Esophagus squamous epithelium (tissue), 4 donors: ENCODE results near the gene CLUH.

Experiments used
- CTCF ChIP-seq, 6 experiments: fragments of 450-650 bp in 4 of 6; fragments of 200-600 bp in 2 of 6; sonication (generic) in 2 of 6; IDR thresholded peaks; one replicate each; pipeline ENCODE4 v1.5.1; 2016 to 2019; ENCODE audit warnings: antibody characterized with exemption in 6 of 6, mild to moderate bottlenecking in 4 of 6, moderate library complexity in 4 of 6
- POLR2A ChIP-seq, 4 donors: fragments of 450-650 bp; IDR thresholded peaks; one replicate each; pipeline ENCODE4 v1.6.1; 2017; ENCODE audit warnings: antibody characterized with exemption in 4 of 4, mild to moderate bottlenecking in 4 of 4, moderate library complexity in 3 of 4

- TF ChIP-seq POLR2A (IDR thresholded peaks at IDR 0.05) = no peak
- no peak for TF ChIP-seq CTCF (IDR thresholded peaks at IDR 0.05)
These were observed 30.6 kb downstream of the CLUH start for GRCh38 chr17:2680961-2681360.
